Common myeloid progenitor, CD34-positive (primary cell): Measurements from ENCODE around the gene CD4.

Experiments
- CTCF ChIA-PET: fragments of 350-600 bp; sonication (Branson Sonifier 250); formaldehyde crosslinking; loops from one replicate; lab custom pipeline; 2021; ENCODE audit warnings: antibody characterized with exemption; lab: Charles Lee
- POLR2A ChIA-PET: fragments of 350-600 bp; sonication (Branson Sonifier 250); formaldehyde crosslinking; loops from one replicate; lab custom pipeline; 2021; ENCODE audit warnings: antibody characterized with exemption; lab: Charles Lee
- DNase-seq, 3 donors: peaks; one replicate each; pipeline versions ENCODE4 v3.0.0 to v3.0.0-alpha.2; 2013
- H3K27ac ChIP-seq, 2 experiments: 1 replicate in 1 of 2; 2 replicates in 1 of 2; pipeline ENCODE4 v1.7.0; 2013; ENCODE audit warnings: inconsistent platforms in 2 of 2, low read length in 2 of 2, mild to moderate bottlenecking in 2 of 2, low read depth in 1 of 2, moderate library complexity in 1 of 2; ENCODE audit not compliant: severe bottlenecking in 2 of 2, insufficient read depth in 1 of 2, poor library complexity in 1 of 2
- H3K27me3 ChIP-seq, 5 experiments: replicated peaks in 2 of 5; 1 replicate in 3 of 5; 2 replicates in 2 of 5; pipeline versions ENCODE4 v1.6.1 to v1.7.0; 2013; ENCODE audit warnings: low read length in 4 of 5, mild to moderate bottlenecking in 2 of 5, moderate library complexity in 2 of 5, inconsistent platforms in 1 of 5; ENCODE audit not compliant: insufficient read depth in 5 of 5, control insufficient read depth in 4 of 5
- H3K36me3 ChIP-seq, 4 experiments: 1 replicate in 2 of 4; 2 replicates in 2 of 4; pipeline versions ENCODE4 v1.6.1 to v1.7.0; 2013; ENCODE audit warnings: low read length in 3 of 4, control low read depth in 1 of 4, mild to moderate bottlenecking in 1 of 4; ENCODE audit not compliant: control insufficient read depth in 4 of 4, insufficient read depth in 4 of 4
- H3K4me1 ChIP-seq, 4 experiments: 1 replicate in 3 of 4; 2 replicates in 1 of 4; pipeline versions ENCODE4 v1.6.1 to v1.7.1; 2013; ENCODE audit warnings: low read length in 3 of 4, mild to moderate bottlenecking in 3 of 4, control low read depth in 1 of 4, inconsistent platforms in 1 of 4, moderate library complexity in 1 of 4; ENCODE audit not compliant: control insufficient read depth in 4 of 4, insufficient read depth in 4 of 4; ENCODE audit errors: control extremely low read depth in 1 of 4
- H3K4me3 ChIP-seq, 7 experiments: 1 replicate in 4 of 7; 2 replicates in 3 of 7; pipeline versions ENCODE4 v1.5.1 to v1.7.0; 2013; ENCODE audit warnings: mild to moderate bottlenecking in 7 of 7, low read length in 6 of 7, moderate library complexity in 6 of 7, inconsistent platforms in 2 of 7, low read depth in 2 of 7, control low read depth in 1 of 7; ENCODE audit not compliant: insufficient read depth in 4 of 7, control insufficient read depth in 1 of 7; ENCODE audit errors: extremely low read depth in 1 of 7
- H3K9me3 ChIP-seq, 5 experiments: 1 replicate in 4 of 5; 2 replicates in 1 of 5; pipeline versions ENCODE4 v1.6.1 to v1.7.1; 2013; ENCODE audit warnings: low read length in 4 of 5, mild to moderate bottlenecking in 2 of 5, inconsistent platforms in 1 of 5, low read depth in 1 of 5, moderate library complexity in 1 of 5; ENCODE audit not compliant: control insufficient read depth in 4 of 5, insufficient read depth in 2 of 5; ENCODE audit errors: control extremely low read depth in 1 of 5
- WGBS: methylation state at CpG from one replicate; pipeline ENCODE4 v1.1.5; 2013; ENCODE audit not compliant: insufficient coverage; 5-methylcytosine and 5-hydroxymethylcytosine counted together

The CD4 gene

GRCh38 chr12:6807170-6807569 is 17.8 kb downstream of the CD4 start:
- H3K36me3 ChIP-seq: no peaks in the 10 kb centered on the region
- POLR2A ChIA-PET: no interaction called here
- WGBS: no CpG with 5 or more reads among the region's 1 CpG
- DNase-seq: no peak
- no peaks in the 10 kb centered on the region for H3K9me3 ChIP-seq
- no peak overlapping the region for H3K27ac ChIP-seq
- H3K4me1 ChIP-seq: no peaks in the 10 kb centered on the region
- no peak overlapping the region for H3K4me3 ChIP-seq
- CTCF ChIA-PET: interaction anchor here (1.0 to 10.5 kb wide), 2 partner anchors 14 to 19 kb away, joined by 3 to 97 read pairs; partner anchors contain the start of genes GPR162 and P3H3
- no peaks in the 10 kb centered on the region for H3K27me3 ChIP-seq

- Histone ChIP-seq H3K36me3 (no peaks in the 10 kb centered on the region), H3K4me1 (peaks cover 0 to 5% (median 0%) of the 10 kb centered on the region in 4 experiments), H3K9me3 (no peaks in the 10 kb centered on the region), H3K27ac (no peak overlapping the region), H3K27me3 (no peaks in the 10 kb centered on the region), H3K4me3 (no peak overlapping the region)
- 90% methylated on average over 10 of the region's 10 CpGs for WGBS
- ChIA-PET POLR2A (no interaction called here), CTCF (interaction anchor here (1.5 to 10.5 kb wide), 2 partner anchors 17 to 73 kb away, joined by 6 to 97 read pairs; partner anchors contain the start of genes GPR162 and P3H3)
- no peak for DNase-seq
Measured at GRCh38 chr12:6809056-6809455, 19.7 kb downstream of the CD4 start.

GRCh38 chr12:6810758-6811157 is 21.4 kb downstream of the CD4 start:
- Histone ChIP-seq H3K27me3 (no peaks in the 10 kb centered on the region), H3K36me3 (no peaks in the 10 kb centered on the region), H3K27ac (no peak overlapping the region), H3K4me3 (no peak overlapping the region), H3K4me1 (peaks cover 0 to 5% (median 0%) of the 10 kb centered on the region in 4 experiments), H3K9me3 (no peaks in the 10 kb centered on the region)
- ChIA-PET POLR2A (no interaction called here), CTCF (interaction anchor here (0.9 to 10.5 kb wide), 5 partner anchors 14 to 66 kb away, joined by 3 to 97 read pairs (median 3); partner anchors contain the start of genes GPR162 and P3H3)
- WGBS: 100% methylated on average over 1 of the region's 1 CpG
- DNase-seq: no peak

- H3K9me3 ChIP-seq: no peaks in the 10 kb centered on the region
- WGBS: no CpG with 5 or more reads among the region's 4 CpGs
- POLR2A ChIA-PET: interaction anchor here (0.7 kb wide), 1 partner anchor 24 kb away, joined by 3 read pairs; the partner anchor contains the start of gene CD4
- CTCF ChIA-PET: interaction anchor here (0.9 to 10.5 kb wide), 8 partner anchors 13 to 60 kb away, joined by 3 to 97 read pairs (median 4); partner anchors contain the start of genes CDCA3, GPR162, MLF2 and P3H3
- peaks cover 0 to 13% (median 3%) of the 10 kb centered on the region in 4 experiments for H3K4me1 ChIP-seq
- no peaks in the 10 kb centered on the region for H3K36me3 ChIP-seq
- no peak overlapping the region for H3K4me3 ChIP-seq
- DNase-seq: no peak
- H3K27me3 ChIP-seq: no peaks in the 10 kb centered on the region
- H3K27ac ChIP-seq: no peak overlapping the region
Measured at GRCh38 chr12:6813363-6813762, 24.0 kb downstream of the CD4 start.

- ChIA-PET POLR2A (interaction anchor here (0.6 kb wide), 1 partner anchor 60 kb away, joined by 5 read pairs; no protein-coding TSS in a partner anchor), CTCF (interaction anchor here (0.6 to 10.5 kb wide), 6 partner anchors 10 to 62 kb away, joined by 3 to 97 read pairs (median 3); partner anchors contain the start of genes GNB3, GPR162 and P3H3)
- Histone ChIP-seq H3K4me3 (no peak overlapping the region), H3K9me3 (no peaks in the 10 kb centered on the region), H3K27me3 (no peaks in the 10 kb centered on the region), H3K4me1 (peaks cover 0 to 23% (median 12%) of the 10 kb centered on the region in 4 experiments), H3K27ac (no peak overlapping the region), H3K36me3 (no peaks in the 10 kb centered on the region)
- DNase-seq: no peak
- WGBS: no CpG with 5 or more reads among the region's 3 CpGs
Measured at GRCh38 chr12:6816598-6816997, 27.3 kb downstream of the CD4 start.

- Histone ChIP-seq H3K27me3 (no peaks in the 10 kb centered on the region), H3K36me3 (no peaks in the 10 kb centered on the region), H3K4me1 (peaks cover 0 to 26% (median 17%) of the 10 kb centered on the region in 4 experiments), H3K27ac (no peak overlapping the region), H3K9me3 (no peaks in the 10 kb centered on the region), H3K4me3 (no peak overlapping the region)
- CTCF ChIA-PET: interaction anchor here (0.6 to 10.5 kb wide), 6 partner anchors 9 to 62 kb away, joined by 3 to 97 read pairs (median 3); partner anchors contain the start of genes GNB3, GPR162 and P3H3
- DNase-seq: no peak
- POLR2A ChIA-PET: interaction anchor here (0.6 kb wide), 1 partner anchor 61 kb away, joined by 5 read pairs; no protein-coding TSS in a partner anchor
- WGBS: 100% methylated on average over 6 of the region's 8 CpGs
Measured at GRCh38 chr12:6817098-6817497, 27.8 kb downstream of the CD4 start.

- 93% methylated on average over 14 of the region's 20 CpGs for WGBS
- CTCF ChIA-PET: interaction anchor here (1.2 to 1.4 kb wide), 4 partner anchors 23 to 63 kb away, joined by 3 to 6 read pairs (median 3); partner anchors contain the start of gene GNB3
- POLR2A ChIA-PET: interaction anchor here (1.0 kb wide), 1 partner anchor 15 kb away, joined by 3 read pairs; no protein-coding TSS in a partner anchor
- Histone ChIP-seq H3K36me3 (no peaks in the 10 kb centered on the region), H3K9me3 (no peaks in the 10 kb centered on the region), H3K4me1 (peaks cover 0 to 26% (median 19%) of the 10 kb centered on the region in 4 experiments), H3K27ac (no peak overlapping the region), H3K27me3 (no peaks in the 10 kb centered on the region), H3K4me3 (no peak overlapping the region)
- DNase-seq: no peak
Measured at GRCh38 chr12:6817662-6818157, 28.4 kb downstream of the CD4 start.
